A673 (cell line): ENCODE data around the gene MRPL24. TPM values are rescaled to one million over a fixed set of nuclear protein-coding genes. Genes with fewer than 3 reads are reported as not detected.

Experiments used
- BruUV-seq: library from RNA; stranded (reverse); fragments of 400-500 nt; replicated peaks from 2 replicates; lab custom pipeline; 2021; lab: Mats Ljungman, UMichigan
- CTCF ChIA-PET: fragments of 300-600 bp; sonication (Branson Sonifier 250); formaldehyde crosslinking; loops from one replicate; lab custom pipeline; 2022; ENCODE audit warnings: antibody characterized with exemption; lab: Charles Lee
- POLR2A ChIA-PET: fragments of 300-600 bp; sonication (Branson Sonifier 250); formaldehyde crosslinking; loops from one replicate; lab custom pipeline; 2022; ENCODE audit warnings: antibody characterized with exemption; ENCODE audit not compliant: low non-redundant PET; lab: Charles Lee
- DNase-seq: peaks from one replicate; pipeline ENCODE4 v3.0.0-alpha.2; 2015; ENCODE audit warnings: low spot score
- H3K27ac ChIP-seq: fragments of 200-600 bp; sonication (generic); 2 replicates; pipeline ENCODE4 v1.5.1; 2016; ENCODE audit warnings: mixed run types, low read depth, mild to moderate bottlenecking, mixed read lengths, antibody characterized with exemption, low read length; ENCODE audit not compliant: poor library complexity, severe bottlenecking
- H3K27me3 ChIP-seq: fragments of 200-600 bp; sonication (generic); replicated peaks from 2 replicates; pipeline ENCODE4 v1.6.1; 2017; ENCODE audit warnings: mixed run types, low read depth, mild to moderate bottlenecking, mixed read lengths, antibody characterized with exemption, low read length; ENCODE audit not compliant: insufficient read depth, poor library complexity
- H3K36me3 ChIP-seq: fragments of 200-600 bp; sonication (generic); 2 replicates; pipeline ENCODE4 v1.6.1; 2016; ENCODE audit warnings: mixed run types, mild to moderate bottlenecking, mixed read lengths, antibody characterized with exemption, low read length; ENCODE audit not compliant: insufficient read depth, poor library complexity, severe bottlenecking
- H3K4me1 ChIP-seq: fragments of 200-600 bp; sonication (generic); 2 replicates; pipeline ENCODE4 v1.6.1; 2017; ENCODE audit warnings: mixed run types, mild to moderate bottlenecking, mixed read lengths, antibody characterized with exemption, low read length; ENCODE audit not compliant: insufficient read depth, poor library complexity, severe bottlenecking
- H3K4me3 ChIP-seq: fragments of 200-600 bp; sonication (generic); 2 replicates; pipeline ENCODE4 v1.5.1; 2016; ENCODE audit warnings: low read depth, mixed run types, mild to moderate bottlenecking, mixed read lengths, low read length; ENCODE audit not compliant: poor library complexity, severe bottlenecking
- H3K9me3 ChIP-seq: fragments of 200-600 bp; sonication (generic); 2 replicates; pipeline ENCODE4 v1.6.1; 2016; ENCODE audit warnings: mixed run types, low read depth, mild to moderate bottlenecking, mixed read lengths, antibody characterized with exemption, low read length; ENCODE audit not compliant: poor library complexity, severe bottlenecking
- CTCF ChIP-seq: fragments of 300-800, 200-600 bp; sonication (generic); conservative IDR thresholded peaks from 2 replicates; pipeline ENCODE4 v1.5.1; 2017; ENCODE audit warnings: low read depth, mild to moderate bottlenecking, antibody characterized with exemption, low read length, moderate library complexity, mixed read lengths
- EZH2 ChIP-seq: fragments of 200-600 bp; sonication (generic); IDR thresholded peaks from 2 replicates; pipeline ENCODE4 v1.6.1; 2017; ENCODE audit warnings: borderline replicate concordance, low read depth, mild to moderate bottlenecking, mixed read lengths, antibody characterized with exemption, low read length; ENCODE audit not compliant: poor library complexity, severe bottlenecking
- intact Hi-C: fragments of 100-400 bp; cut with micrococcal nuclease; formaldehyde crosslinking; loops from one replicate; pipeline ENCODE4 v1.10.0; 2022; ENCODE audit not compliant: unreplicated experiment
- total RNA-seq: library from RNA; stranded (reverse); gene quantifications from 2 replicates; pipeline ENCODE4 v1.2.3, GENCODE V29; 2021

The MRPL24 gene
- total RNA-seq, 1 experiment from 2014 or later: 85.7 TPM

DNA sequence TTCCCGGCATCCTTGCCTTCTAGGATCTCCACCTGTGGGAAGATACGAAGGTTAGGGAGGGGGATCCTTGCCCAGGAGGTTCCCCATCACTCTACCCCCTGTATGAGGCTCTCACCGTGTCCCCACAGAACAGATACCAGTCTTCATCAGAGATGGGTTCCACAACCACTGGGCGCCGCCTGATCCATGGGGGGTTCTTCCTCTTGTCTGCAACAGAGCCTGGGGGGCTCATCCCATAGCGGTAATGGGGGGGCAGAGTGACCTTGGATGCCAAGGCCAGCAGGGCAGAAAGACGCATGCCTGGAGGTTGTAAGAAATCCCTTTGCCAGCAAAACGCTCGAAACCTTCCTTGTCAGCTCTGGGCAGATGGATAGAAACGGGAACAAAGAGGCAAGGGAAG lies 2.5 kb downstream of the MRPL24 start:
- ChIA-PET CTCF (interaction anchor here (1.0 kb wide), 1 partner anchor 348 kb away, joined by 4 read pairs; no protein-coding TSS in a partner anchor), POLR2A (interaction anchor here (0.6 kb wide), 1 partner anchor 545 kb away, joined by 3 read pairs; no protein-coding TSS in a partner anchor)
- Histone ChIP-seq H3K4me1 (peaks cover 8% of the 10 kb centered on the region), H3K9me3 (no peaks in the 10 kb centered on the region), H3K27me3 (no peaks in the 10 kb centered on the region), H3K4me3 (no peak overlapping the region), H3K36me3 (peaks cover 45% of the 10 kb centered on the region), H3K27ac (no peak overlapping the region)
- no peak for DNase-seq
- intact Hi-C loops: no loop called here
- TF ChIP-seq CTCF (no peak), EZH2 (no peak)
- BruUV-seq: no TSS peak

DNA sequence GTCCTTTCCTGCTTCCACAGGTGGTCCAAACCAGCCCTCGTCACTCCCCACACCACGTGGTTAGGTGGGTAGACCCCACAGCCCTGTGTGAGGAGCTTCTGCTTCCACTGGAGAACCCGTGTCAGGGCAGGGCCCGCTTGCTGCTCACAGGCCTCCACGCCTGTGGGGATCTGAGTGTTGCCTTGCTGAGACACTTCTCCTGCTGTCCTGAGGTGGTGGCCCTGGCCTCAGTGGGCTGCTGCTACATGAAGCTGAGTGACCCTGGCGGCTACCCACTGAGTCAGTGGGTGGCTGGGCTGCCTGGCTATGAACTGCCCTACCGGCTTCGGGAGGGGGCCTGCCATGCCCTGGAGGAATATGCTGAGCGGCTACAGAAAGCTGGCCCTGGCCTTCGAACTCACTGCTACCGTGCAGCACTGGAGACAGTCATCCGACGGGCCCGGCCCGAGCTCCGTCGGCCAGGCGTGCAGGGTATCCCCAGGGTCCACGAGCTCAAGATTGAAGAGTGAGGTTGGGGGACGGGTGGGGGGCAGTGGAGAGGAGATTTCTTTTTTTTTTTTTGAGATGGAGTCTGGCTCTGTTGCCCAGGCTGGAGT lies 6.8 kb downstream of the MRPL24 start:
- no peaks in the 10 kb centered on the region for H3K4me1 ChIP-seq
- H3K4me3 ChIP-seq: no peak overlapping the region
- ChIA-PET CTCF (no interaction called here), POLR2A (interaction anchor here (0.6 kb wide), 1 partner anchor 50 kb away, joined by 11 read pairs; no protein-coding TSS in a partner anchor)
- no peak overlapping the region for H3K27ac ChIP-seq
- peaks cover 27% of the 10 kb centered on the region for H3K36me3 ChIP-seq
- H3K27me3 ChIP-seq: no peaks in the 10 kb centered on the region
- no peaks in the 10 kb centered on the region for H3K9me3 ChIP-seq
- intact Hi-C loops: no loop called here
- no peak for DNase-seq
- BruUV-seq: no TSS peak
- TF ChIP-seq EZH2: no peak

DNA sequence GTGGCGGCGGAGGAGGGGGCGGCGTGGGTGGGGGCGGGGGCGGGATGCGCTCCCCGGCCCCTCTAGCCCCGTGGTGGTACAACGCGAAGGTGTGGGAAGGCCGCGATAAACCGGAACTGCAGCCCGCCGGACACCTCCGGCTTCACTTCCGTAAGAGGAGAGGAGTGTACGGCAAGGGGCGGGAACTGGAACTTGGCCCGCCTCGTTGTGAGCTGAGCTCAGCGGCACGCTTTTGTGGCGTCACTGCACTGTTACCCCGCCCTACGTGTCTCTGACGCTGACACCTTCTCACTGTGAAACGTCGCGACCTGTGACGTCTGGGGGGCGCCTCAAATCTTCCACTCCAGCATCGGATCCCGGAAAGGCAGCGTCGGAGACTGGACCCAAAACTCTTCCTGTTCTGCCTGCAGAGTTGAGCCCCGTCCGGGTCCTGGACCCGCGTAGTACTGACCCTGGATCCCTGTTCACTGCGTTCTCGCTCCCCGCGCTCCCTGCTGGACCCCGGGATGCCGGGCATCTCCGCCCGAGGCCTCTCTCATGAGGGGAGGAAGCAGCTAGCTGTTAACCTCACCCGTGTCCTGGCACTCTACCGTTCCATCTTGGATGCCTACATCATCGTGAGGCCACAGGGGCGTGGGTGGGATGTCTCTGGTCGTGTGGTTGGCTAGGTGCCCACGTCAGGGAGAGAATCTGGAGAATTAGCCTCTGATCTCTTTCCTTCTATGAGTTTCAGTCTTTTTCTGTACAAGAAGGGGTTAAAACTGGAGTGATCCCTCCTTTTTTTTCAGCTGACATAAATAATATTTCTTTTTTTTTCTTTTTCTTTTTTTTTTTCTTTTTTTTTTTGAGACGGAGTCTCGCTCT lies 12.1 kb downstream of the MRPL24 start, which contains the start of gene ISG20L2:
Gene ISG20L2, minus strand, starts transcription at position 168 of the 864 bp plus-strand sequence. CDS start 1,114 bp downstream, outside the sequence.
- ChIA-PET CTCF (interaction anchor here (0.7 to 5.2 kb wide), 3 partner anchors 38 to 131 kb away, joined by 4 to 117 read pairs (median 62); partner anchors contain the start of genes INSRR and NTRK1), POLR2A (interaction anchor here (0.7 to 2.0 kb wide), 4 partner anchors 8 to 158 kb away, joined by 3 to 11 read pairs (median 6); partner anchors contain the start of gene MRPL24)
- peak within 1 kb of the TSS; percentile 96 for H3K27ac ChIP-seq
- intact Hi-C loops: loop anchor here (2.0 kb wide), 1 partner anchor 40 kb away; no protein-coding TSS in a partner anchor
- peaks cover 23% of the 10 kb centered on the region for H3K4me1 ChIP-seq
- H3K9me3 ChIP-seq: no peaks in the 10 kb centered on the region
- no peaks in the 10 kb centered on the region for H3K27me3 ChIP-seq
- BruUV-seq: TSS peak; percentile 76
- peak within 1 kb of the TSS; percentile 95 for H3K4me3 ChIP-seq
- DNase-seq: peak; percentile 99
- TF ChIP-seq CTCF (no peak), EZH2 (no peak)
- peaks cover 12% of the 10 kb centered on the region for H3K36me3 ChIP-seq
